GM12878 (cell line): ENCODE measurements around the gene CLTCL1. TPM values are rescaled to one million over a fixed set of nuclear protein-coding genes. Genes with fewer than 3 reads are reported as not detected.

Experiments
- ATAC-seq: fragments of 200-7000 bp; cut with Tn5 transposase; 3 replicates; pipeline ENCODE4 v1.9.1; 2020; ENCODE audit warnings: mild to moderate bottlenecking, moderate library complexity
- BruUV-seq: library from RNA; stranded (reverse); fragments of 400-500 nt; replicated peaks from 2 replicates; lab custom pipeline; 2021; lab: Mats Ljungman, UMichigan
- CTCF ChIA-PET: fragments of 300-600 bp; sonication (Branson Sonifier 250); formaldehyde crosslinking; extraction: SDS; loops from one replicate; lab custom pipeline; 2021; ENCODE audit warnings: inconsistent platforms; lab: Yijun Ruan, JAX
- POLR2A ChIA-PET: fragments of 350-600 bp; formaldehyde crosslinking; extraction: SDS; loops from one replicate; lab custom pipeline; 2021; ENCODE audit warnings: inconsistent platforms; lab: Charles Lee
- RAD21 ChIA-PET: fragments of 300-600 bp; sonication (Branson Sonifier 250); formaldehyde crosslinking; loops from one replicate; lab custom pipeline; 2023; ENCODE audit warnings: antibody characterized with exemption; ENCODE audit not compliant: unreplicated experiment; lab: Charles Lee
- SMC1A ChIA-PET: fragments of 300-600 bp; sonication (Branson Sonifier 250); formaldehyde crosslinking; loops from one replicate; lab custom pipeline; 2023; ENCODE audit not compliant: unreplicated experiment, uncharacterized antibody; lab: Charles Lee
- DNase-seq: peaks from one replicate; pipeline ENCODE4 v3.0.0-alpha.2; 2011; ENCODE audit warnings: low read depth, low spot score
- FAIRE-seq: peaks from 3 replicates; lab custom pipeline; 2011; peaks lifted over from hg19 to GRCh38; lab: Jason Lieb, UNC
- H2AFZ ChIP-seq: 2 replicates; pipeline ENCODE4 v1.6.0; 2011; ENCODE audit warnings: low read depth, low read length, control low read depth; ENCODE audit not compliant: control insufficient read depth
- H3K27ac ChIP-seq: 2 replicates; pipeline ENCODE4 v1.5.1; 2011; ENCODE audit warnings: control low read depth; ENCODE audit not compliant: control insufficient read depth, insufficient read depth
- H3K27me3 ChIP-seq, 2 experiments: replicated peaks in 1 of 2; 2 replicates each; pipeline versions ENCODE4 v1.6.0 to v1.6.1; 2011; ENCODE audit warnings: low read length in 1 of 2; ENCODE audit not compliant: control insufficient read depth in 2 of 2, insufficient read depth in 2 of 2
- H3K36me3 ChIP-seq, 2 experiments: 2 replicates each; pipeline ENCODE4 v1.5.1; 2011; ENCODE audit warnings: low read length in 1 of 2; ENCODE audit not compliant: control insufficient read depth in 2 of 2, insufficient read depth in 2 of 2
- H3K4me1 ChIP-seq: 2 replicates; pipeline ENCODE4 v1.6.1; 2011; ENCODE audit warnings: mild to moderate bottlenecking, low read length, moderate library complexity, mixed read lengths; ENCODE audit not compliant: control insufficient read depth, insufficient read depth
- H3K4me2 ChIP-seq: 2 replicates; pipeline ENCODE4 v1.6.0; 2011; ENCODE audit warnings: control low read depth; ENCODE audit not compliant: control insufficient read depth, insufficient read depth
- H3K4me3 ChIP-seq: fragments of 200-600 bp; sonication (generic); 2 replicates; pipeline ENCODE4 v1.5.1; 2016
- H3K79me2 ChIP-seq: 2 replicates; pipeline ENCODE4 v1.6.0; 2011; ENCODE audit warnings: low read length; ENCODE audit not compliant: control insufficient read depth, insufficient read depth
- H3K9ac ChIP-seq: 2 replicates; pipeline ENCODE4 v1.8.0; 2011; ENCODE audit warnings: low read length, control low read depth, mixed read lengths; ENCODE audit not compliant: control insufficient read depth, insufficient read depth
- H3K9me3 ChIP-seq: replicated peaks from 3 replicates; pipeline ENCODE4 v1.5.1; 2011; ENCODE audit warnings: mild to moderate bottlenecking, low read length; ENCODE audit not compliant: control insufficient read depth, insufficient read depth
- H4K20me1 ChIP-seq: 2 replicates; pipeline ENCODE4 v1.6.0; 2011; ENCODE audit not compliant: control insufficient read depth, insufficient read depth
- BACH1 ChIP-seq: fragments of 450-650 bp; IDR thresholded peaks from 2 replicates; pipeline ENCODE4 v1.6.1; 2017; ENCODE audit warnings: mild to moderate bottlenecking, borderline replicate concordance
- GATAD2B ChIP-seq: fragments of 450-650 bp; conservative IDR thresholded peaks from 2 replicates; pipeline ENCODE4 v1.6.1; 2017; ENCODE audit warnings: low read depth, mild to moderate bottlenecking, moderate library complexity
- HDGF ChIP-seq: fragments of 450-650 bp; IDR thresholded peaks from 2 replicates; pipeline ENCODE4 v1.6.1; 2016; ENCODE audit warnings: antibody characterized with exemption
- KLF5 ChIP-seq: fragments of 450-650 bp; IDR thresholded peaks from 2 replicates; pipeline ENCODE4 v1.6.1; 2014; ENCODE audit warnings: mild to moderate bottlenecking; ENCODE audit not compliant: partially characterized antibody
- MXI1 ChIP-seq: fragments of 150-350 bp; IDR thresholded peaks from 2 replicates; pipeline ENCODE4 v1.6.1; 2011; ENCODE audit warnings: low read depth, mild to moderate bottlenecking, inconsistent platforms, low read length, improper control_type of control experiment
- SMARCA5 ChIP-seq: fragments of 450-650 bp; IDR thresholded peaks from 2 replicates; pipeline ENCODE4 v1.6.1; 2017; ENCODE audit warnings: mild to moderate bottlenecking
- SUZ12 ChIP-seq: fragments of 200-600 bp; sonication (generic); IDR thresholded peaks from one replicate; pipeline ENCODE4 v1.6.1; 2018; ENCODE audit warnings: antibody characterized with exemption, mild to moderate bottlenecking; ENCODE audit not compliant: unreplicated experiment
- TCF7 ChIP-seq: IDR thresholded peaks from 2 replicates; pipeline ENCODE4 v1.6.1; 2014; ENCODE audit warnings: antibody characterized with exemption, borderline replicate concordance
- WGBS: methylation state at CpG from one replicate; pipeline ENCODE4 v1.1.6; 2016; ENCODE audit warnings: low lambda C conversion rate; ENCODE audit not compliant: insufficient replicate concordance, insufficient coverage; ENCODE audit errors: missing lambda C conversion rate; 5-methylcytosine and 5-hydroxymethylcytosine counted together
- in situ Hi-C: fragments of 300-500 bp; cut with MboI; formaldehyde crosslinking; loops from 9 replicates; pipeline ENCODE4 v1.14.3; 2018; ENCODE audit warnings: mixed read lengths
- intact Hi-C: fragments of 100-400 bp; cut with micrococcal nuclease; formaldehyde crosslinking; loops from one replicate; pipeline ENCODE4 v1.14.2; 2022; ENCODE audit not compliant: unreplicated experiment
- polyA plus RNA-seq, 11 experiments: library from polyadenylated mRNA; depleted of rRNA in 4 of 11; unstranded in 6 of 11; stranded (reverse) in 5 of 11; fragments of >200 nt; fragmentation: Nextera tagmentation in 4 of 11; fragmentation: Illumina TruSeq in 1 of 11; extraction: Ambion mirVana in 4 of 11; extraction: Trizol in 1 of 11; gene quantifications; 1 replicate in 1 of 11; 2 replicates in 10 of 11; pipeline versions ENCODE4 v1.2.1 to v1.2.3, GENCODE V29; 2011 to 2016; ENCODE audit warnings: inconsistent platforms in 2 of 11, missing spikeins in 2 of 11, low read depth in 1 of 11
- total RNA-seq, 4 experiments: library from RNA; depleted of rRNA in 3 of 4; stranded (reverse); fragments of >200 nt in 3 of 4; fragmentation: Illumina TruSeq in 1 of 4; extraction: Trizol in 1 of 4; gene quantifications; 2 replicates each; pipeline versions ENCODE4 v1.2.1 to v1.2.3, GENCODE V29; 2013 to 2021

Gene CLTCL1
- total and polyA plus RNA-seq, 10 of the 15 experiments (the other 5 are each of a cell fraction or from before 2014, with no cell fraction given), result under 0.01 to 0.35 (median 0.12) TPM; not detected in 2

DNA sequence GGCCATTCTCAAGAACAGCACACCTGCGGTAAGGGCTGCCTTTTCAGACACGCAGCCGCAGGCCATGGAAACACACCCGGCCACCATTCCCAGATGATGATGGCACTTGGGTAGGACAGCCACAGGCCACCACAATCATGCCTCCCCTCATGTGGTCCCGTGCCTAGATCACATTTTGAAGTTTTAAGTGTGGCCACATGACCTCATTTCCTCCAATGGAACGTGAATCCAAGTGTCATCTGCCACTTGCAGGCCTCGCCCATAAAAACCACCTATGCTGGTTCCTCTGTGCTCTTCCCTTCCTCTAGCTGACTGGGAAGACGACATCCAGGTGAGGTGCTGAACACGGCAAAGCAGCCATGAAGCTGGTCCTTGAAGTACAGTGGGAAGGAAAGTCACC lies 68.4 kb downstream of the CLTCL1 start:
- H2AFZ ChIP-seq, result no peak overlapping the region; the same call in 1 of the 2 replicates
- no peaks in the 10 kb centered on the region; the same call in 1 of the 2 replicates for H3K4me1 ChIP-seq
- no peaks in the 10 kb centered on the region for H4K20me1 ChIP-seq
- no peak for ATAC-seq
- intact Hi-C loops (no loop called here), in situ Hi-C loops (no loop called here)
- BruUV-seq, result no TSS peak
- no peak overlapping the region for H3K4me3 ChIP-seq
- ChIA-PET RAD21 (no interaction called here), SMC1A (no interaction called here), CTCF (no interaction called here), POLR2A (no interaction called here)
- H3K36me3 ChIP-seq, result no peaks in the 10 kb centered on the region
- FAIRE-seq, result no peak
- no peaks in the 10 kb centered on the region for H3K79me2 ChIP-seq
- no peak for DNase-seq
- no peak overlapping the region for H3K4me2 ChIP-seq
- no peaks in the 10 kb centered on the region for H3K9me3 ChIP-seq
- H3K9ac ChIP-seq, result no peak overlapping the region
- no peak overlapping the region for H3K27ac ChIP-seq
- TF ChIP-seq BACH1 (no peak), TCF7 (no peak), KLF5 (no peak), MXI1 (no peak), HDGF (no peak), GATAD2B (no peak), SMARCA5 (no peak), SUZ12 (no peak)
- no peaks in the 10 kb centered on the region; a peak in 1 of 4 replicates for H3K27me3 ChIP-seq
- WGBS, result 51% methylated on average over 9 of the region's 9 CpGs

DNA sequence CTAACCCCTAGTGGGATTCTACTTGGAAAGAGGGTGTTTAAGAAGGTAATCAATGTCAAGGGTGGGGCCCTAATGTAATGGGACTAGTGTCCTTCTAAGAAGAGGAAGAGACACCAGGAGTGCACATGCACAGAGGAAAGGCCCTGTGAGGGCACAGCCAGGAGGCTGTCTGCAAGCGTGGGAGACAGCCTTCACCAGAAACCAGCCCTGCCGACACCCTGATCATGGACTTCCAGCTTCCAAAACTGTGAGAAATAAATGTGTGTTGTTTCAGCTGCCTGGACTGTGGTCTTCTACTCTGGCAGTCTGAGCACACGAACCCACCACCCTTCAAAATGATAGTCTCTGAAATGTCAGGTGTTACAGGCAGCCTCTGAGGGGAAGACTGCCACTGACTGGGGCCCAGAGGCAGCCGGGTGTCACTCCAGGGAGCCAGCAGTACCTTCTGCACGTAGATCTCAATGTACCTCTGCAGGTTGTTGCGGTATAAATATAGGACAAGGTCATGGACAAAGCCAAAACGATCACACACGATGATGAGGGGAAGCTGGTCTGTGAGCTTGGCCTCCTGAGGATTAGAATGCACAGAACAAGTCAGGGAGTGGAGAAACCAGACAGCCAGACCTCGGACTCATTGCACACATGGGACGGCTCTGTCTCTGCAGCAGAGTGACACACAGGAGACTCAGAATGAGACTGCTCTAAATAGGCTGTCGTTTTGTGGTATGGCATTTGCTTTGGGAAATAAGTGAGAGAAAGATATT lies 69.1 kb downstream of the CLTCL1 start:
- no peaks in the 10 kb centered on the region for H3K79me2 ChIP-seq
- DNase-seq, result no peak
- RAD21 ChIA-PET, result no interaction called here
- POLR2A ChIA-PET, result no interaction called here
- no peaks in the 10 kb centered on the region; a peak in 1 of 4 replicates for H3K27me3 ChIP-seq
- no peak for FAIRE-seq
- CTCF ChIA-PET, result no interaction called here
- no peaks in the 10 kb centered on the region for H3K9me3 ChIP-seq
- H3K4me1 ChIP-seq, result no peaks in the 10 kb centered on the region; the same call in 1 of the 2 replicates
- H3K36me3 ChIP-seq, result no peaks in the 10 kb centered on the region
- 15% methylated on average over 11 of the region's 11 CpGs for WGBS
- no peak for TF ChIP-seq SMARCA5
- TF ChIP-seq, all 136 proteins: peak for 0
- H2AFZ ChIP-seq, result no peak overlapping the region
- in situ Hi-C loops, result no loop called here
- intact Hi-C loops, result no loop called here
- no peak overlapping the region for H3K4me3 ChIP-seq
- no peak for ATAC-seq
- no TSS peak for BruUV-seq
- no peak overlapping the region for H3K9ac ChIP-seq
- no peaks in the 10 kb centered on the region for H4K20me1 ChIP-seq
- no peak overlapping the region for H3K27ac ChIP-seq
- no peak overlapping the region for H3K4me2 ChIP-seq
- SMC1A ChIA-PET, result no interaction called here
